ENCODE data around the gene SH3TC2. TPM values are rescaled to one million over a fixed set of nuclear protein-coding genes. Genes with fewer than 3 reads are reported as not detected.
A peak's percentile ranks its signal among the peaks of the same experiment; 100 is the strongest.

SH3TC2 gene
- total RNA-seq, 1 experiment from 2014 or later, result 32.0 TPM

DNA sequence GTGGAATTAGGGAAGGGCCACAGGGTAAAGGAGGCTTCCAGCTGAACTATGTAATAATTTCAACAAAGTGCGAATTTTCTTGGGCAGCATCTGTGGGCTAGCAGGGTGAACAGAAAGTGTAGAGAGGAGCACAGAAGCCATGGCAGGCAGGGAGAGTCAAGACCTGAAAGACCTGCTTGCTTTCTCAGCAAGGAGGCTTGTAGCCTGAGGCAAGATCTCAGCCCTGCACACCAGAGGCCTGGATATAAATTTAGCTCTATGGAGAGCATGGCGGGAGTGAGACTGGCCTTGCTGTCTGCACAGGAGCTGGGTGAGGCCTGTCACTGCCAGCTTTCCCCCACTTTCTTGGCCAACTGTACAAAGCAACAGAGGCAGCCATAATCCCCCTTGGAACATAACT, 32.1 kb upstream of the SH3TC2 start:
- Histone ChIP-seq H3K9me2 (replicated peaks; ENCODE audit: low read length) (no peaks in the 10 kb centered on the region), H3K27ac (ENCODE audit: low read length) (no peak overlapping the region), H3K4me1 (ENCODE audit: insufficient read depth, low read length) (no peaks in the 10 kb centered on the region), H3K79me2 (ENCODE audit: low read length) (no peaks in the 10 kb centered on the region), H2AFZ (ENCODE audit: low read length) (no peak overlapping the region), H3K4me3 (ENCODE audit: low read length) (no peak overlapping the region), H3K4me2 (ENCODE audit: low read length) (no peak overlapping the region), H4K20me1 (ENCODE audit: low read length) (no peaks in the 10 kb centered on the region), H3K9ac (ENCODE audit: low read length) (no peak overlapping the region), H3K36me3 (ENCODE audit: low read depth, low read length) (peaks cover 5% of the 10 kb centered on the region; the same call in 1 of the 2 replicates), H3F3A (ENCODE audit: low read length, unreplicated experiment) (no peaks in the 10 kb centered on the region), H3K27me3 (ENCODE audit: low read length) (no peaks in the 10 kb centered on the region), H3K9me3 (ENCODE audit: low read length) (peaks cover 18% of the 10 kb centered on the region)
- BruUV-seq (replicated peaks), result no TSS peak
- CTCF ChIA-PET, result no interaction called here
- ATAC-seq (no peak), DNase-seq (peak; percentile 50)
- TF ChIP-seq EZH2phosphoT487 (IDR thresholded peaks at IDR 0.05; ENCODE audit: borderline replicate concordance, low read length) (no peak), EZH2 (IDR thresholded peaks at IDR 0.05; ENCODE audit: low read length, unreplicated experiment) (no peak)
- TF ChIP-seq, protein P1, sequence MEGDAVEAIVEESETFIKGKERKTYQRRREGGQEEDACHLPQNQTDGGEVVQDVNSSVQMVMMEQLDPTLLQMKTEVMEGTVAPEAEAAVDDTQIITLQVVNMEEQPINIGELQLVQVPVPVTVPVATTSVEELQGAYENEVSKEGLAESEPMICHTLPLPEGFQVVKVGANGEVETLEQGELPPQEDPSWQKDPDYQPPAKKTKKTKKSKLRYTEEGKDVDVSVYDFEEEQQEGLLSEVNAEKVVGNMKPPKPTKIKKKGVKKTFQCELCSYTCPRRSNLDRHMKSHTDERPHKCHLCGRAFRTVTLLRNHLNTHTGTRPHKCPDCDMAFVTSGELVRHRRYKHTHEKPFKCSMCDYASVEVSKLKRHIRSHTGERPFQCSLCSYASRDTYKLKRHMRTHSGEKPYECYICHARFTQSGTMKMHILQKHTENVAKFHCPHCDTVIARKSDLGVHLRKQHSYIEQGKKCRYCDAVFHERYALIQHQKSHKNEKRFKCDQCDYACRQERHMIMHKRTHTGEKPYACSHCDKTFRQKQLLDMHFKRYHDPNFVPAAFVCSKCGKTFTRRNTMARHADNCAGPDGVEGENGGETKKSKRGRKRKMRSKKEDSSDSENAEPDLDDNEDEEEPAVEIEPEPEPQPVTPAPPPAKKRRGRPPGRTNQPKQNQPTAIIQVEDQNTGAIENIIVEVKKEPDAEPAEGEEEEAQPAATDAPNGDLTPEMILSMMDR (conservative IDR thresholded peaks at IDR 0.05; ENCODE audit: low read depth, low read length), result no peak
- POLR2A ChIA-PET (ENCODE audit: unreplicated experiment), result no interaction called here
- intact Hi-C loops (cut with micrococcal nuclease), result no loop called here

DNA sequence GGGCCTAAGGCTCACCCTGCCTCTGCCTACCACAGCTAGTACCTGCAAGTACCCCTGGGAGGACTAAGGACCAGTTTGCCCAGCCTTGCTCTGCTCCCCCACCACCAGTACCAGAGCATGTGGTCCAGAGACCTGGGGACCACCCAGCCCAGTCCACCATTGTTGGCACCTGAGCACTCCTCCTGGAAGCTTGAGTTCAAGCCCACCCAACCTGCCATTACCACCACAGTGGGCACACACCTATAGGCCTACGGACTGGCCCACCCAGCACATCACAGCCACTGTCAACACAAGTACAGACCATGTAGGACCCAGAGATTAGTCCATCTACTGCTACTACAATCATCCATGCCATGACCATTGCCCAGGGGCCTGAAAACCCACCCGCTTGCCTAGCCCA, 30.8 kb upstream of the SH3TC2 start:
- Histone ChIP-seq H3K9me3 (ENCODE audit: low read length) (peaks cover 11% of the 10 kb centered on the region; the same call in 1 of the 2 replicates), H3K4me1 (ENCODE audit: insufficient read depth, low read length) (no peaks in the 10 kb centered on the region), H2AFZ (ENCODE audit: low read length) (no peak overlapping the region), H3F3A (ENCODE audit: low read length, unreplicated experiment) (no peaks in the 10 kb centered on the region), H3K27ac (ENCODE audit: low read length) (no peak overlapping the region), H3K79me2 (ENCODE audit: low read length) (no peaks in the 10 kb centered on the region), H3K9me2 (replicated peaks; ENCODE audit: low read length) (no peaks in the 10 kb centered on the region; the same call in 1 of the 2 replicates), H3K36me3 (ENCODE audit: low read depth, low read length) (0 out of 2 replicates have a peak, but pooled peaks cover 2% of the 10 kb centered on the region), H3K27me3 (ENCODE audit: low read length) (no peaks in the 10 kb centered on the region), H3K9ac (ENCODE audit: low read length) (no peak overlapping the region), H4K20me1 (ENCODE audit: low read length) (no peaks in the 10 kb centered on the region), H3K4me2 (ENCODE audit: low read length) (no peak overlapping the region), H3K4me3 (ENCODE audit: low read length) (no peak overlapping the region)
- no peak for DNase-seq
- no peak for ATAC-seq
- ChIA-PET CTCF (no interaction called here), POLR2A (ENCODE audit: unreplicated experiment) (no interaction called here)
- no TSS peak for BruUV-seq (replicated peaks)
- intact Hi-C loops (cut with micrococcal nuclease), result no loop called here
- TF ChIP-seq, protein P1 (conservative IDR thresholded peaks at IDR 0.05; ENCODE audit: low read depth, low read length), result no peak
- no peak for TF ChIP-seq EZH2 (IDR thresholded peaks at IDR 0.05; ENCODE audit: low read length, unreplicated experiment)
- no peak for TF ChIP-seq EZH2phosphoT487 (IDR thresholded peaks at IDR 0.05; ENCODE audit: borderline replicate concordance, low read length)

DNA sequence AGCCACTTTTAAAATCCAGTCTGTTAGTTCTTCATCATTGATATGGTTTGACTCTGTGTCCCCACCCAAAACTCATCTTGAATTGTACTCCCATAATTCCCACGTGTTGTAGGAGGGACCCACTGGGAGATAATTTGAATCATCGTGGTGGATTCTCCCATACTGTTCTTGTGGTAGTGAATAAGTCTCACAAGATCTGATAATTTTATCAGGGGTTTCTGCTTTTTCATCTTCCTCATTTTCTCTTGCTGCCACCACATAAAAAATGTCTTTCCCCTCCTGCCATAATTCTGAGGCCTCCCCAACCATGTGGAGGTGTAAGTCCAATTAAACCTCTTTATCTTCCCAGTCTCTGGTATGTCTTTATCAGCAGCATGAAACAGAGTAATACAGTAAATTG, 26.9 kb upstream of the SH3TC2 start:
- Histone ChIP-seq H3K4me1 (ENCODE audit: insufficient read depth, low read length) (no peaks in the 10 kb centered on the region), H3K4me2 (ENCODE audit: low read length) (no peak overlapping the region), H3K4me3 (ENCODE audit: low read length) (no peak overlapping the region), H4K20me1 (ENCODE audit: low read length) (no peaks in the 10 kb centered on the region), H3K27me3 (ENCODE audit: low read length) (no peaks in the 10 kb centered on the region), H3F3A (ENCODE audit: low read length, unreplicated experiment) (no peaks in the 10 kb centered on the region), H3K9ac (ENCODE audit: low read length) (no peak overlapping the region), H3K27ac (ENCODE audit: low read length) (no peak overlapping the region), H3K36me3 (ENCODE audit: low read depth, low read length) (no peaks in the 10 kb centered on the region), H3K9me2 (replicated peaks; ENCODE audit: low read length) (no peaks in the 10 kb centered on the region; the same call in 1 of the 2 replicates), H3K9me3 (ENCODE audit: low read length) (no peaks in the 10 kb centered on the region), H3K79me2 (ENCODE audit: low read length) (no peaks in the 10 kb centered on the region), H2AFZ (ENCODE audit: low read length) (no peak overlapping the region)
- TF ChIP-seq EZH2 (IDR thresholded peaks at IDR 0.05; ENCODE audit: low read length, unreplicated experiment) (no peak), EZH2phosphoT487 (IDR thresholded peaks at IDR 0.05; ENCODE audit: borderline replicate concordance, low read length) (no peak)
- TF ChIP-seq, protein P1 (conservative IDR thresholded peaks at IDR 0.05; ENCODE audit: low read depth, low read length), result no peak
- DNase-seq (no peak), ATAC-seq (no peak)
- BruUV-seq (replicated peaks), result no TSS peak
- POLR2A ChIA-PET (ENCODE audit: unreplicated experiment), result no interaction called here
- intact Hi-C loops (cut with micrococcal nuclease), result no loop called here
- CTCF ChIA-PET, result no interaction called here
